SK-N-SH treated with all-trans-retinoic acid at 6 μM for 48 hours (cell line): ENCODE results near the gene CRACR2B.

ENCODE experiments used
- ATAC-seq: fragments of 200-7000 bp; cut with Tn5 transposase; 3 replicates; pipeline ENCODE4 v1.9.1; 2020; ENCODE audit warnings: mild to moderate bottlenecking, moderate library complexity
- ARNTL ChIP-seq: fragments of 450-650 bp; formaldehyde crosslinking; IDR thresholded peaks from 2 replicates; pipeline ENCODE4 v1.5.0; 2020; ENCODE audit warnings: low read depth, mild to moderate bottlenecking, moderate library complexity, borderline replicate concordance
- BACH2 ChIP-seq: fragments of 250-450 bp; sonication (Bioruptor Pico); IDR thresholded peaks from 2 replicates; pipeline ENCODE4 v1.9.0; 2021; ENCODE audit warnings: mild to moderate bottlenecking, borderline replicate concordance
- ESRRG ChIP-seq: fragments of 250-450 bp; sonication (Bioruptor Pico); IDR thresholded peaks from 2 replicates; pipeline ENCODE4 v1.6.1; 2021; ENCODE audit warnings: mild to moderate bottlenecking
- ISL1 ChIP-seq: fragments of 250-450 bp; sonication (Bioruptor Pico); IDR thresholded peaks from 2 replicates; pipeline ENCODE4 v2.1.2; 2022; ENCODE audit warnings: mild to moderate bottlenecking, moderate library complexity
- PPARA ChIP-seq: fragments of 250-450 bp; sonication (Bioruptor Pico); IDR thresholded peaks from 2 replicates; pipeline ENCODE4 v1.5.0; 2020; ENCODE audit warnings: mild to moderate bottlenecking, borderline replicate concordance
- RARB ChIP-seq: fragments of 250-450 bp; sonication (Bioruptor Pico); IDR thresholded peaks from 2 replicates; pipeline ENCODE4 v1.8.0; 2021; ENCODE audit warnings: mild to moderate bottlenecking, moderate library complexity
- SNAI2 ChIP-seq: fragments of 250-450 bp; sonication (Bioruptor Pico); IDR thresholded peaks from 2 replicates; pipeline ENCODE4 v1.5.0; 2020; ENCODE audit warnings: mild to moderate bottlenecking, moderate library complexity
- TCF4 ChIP-seq: fragments of 250-450 bp; sonication (Bioruptor Pico); IDR thresholded peaks from 2 replicates; pipeline ENCODE4 v1.8.0; 2021; ENCODE audit warnings: mild to moderate bottlenecking, moderate library complexity, borderline replicate concordance
- TOX ChIP-seq: fragments of 250-450 bp; sonication (Bioruptor Pico); IDR thresholded peaks from 2 replicates; pipeline ENCODE4 v1.8.0; 2021; ENCODE audit warnings: mild to moderate bottlenecking, moderate library complexity, borderline replicate concordance
- ZC3H10 ChIP-seq: fragments of 250-450 bp; sonication (Bioruptor Pico); IDR thresholded peaks from 2 replicates; pipeline ENCODE4 v1.5.1; 2021; ENCODE audit warnings: mild to moderate bottlenecking, moderate library complexity
- ZNF565 ChIP-seq: fragments of 450-650 bp; formaldehyde crosslinking; conservative IDR thresholded peaks from 2 replicates; pipeline ENCODE4 v1.5.0; 2020; ENCODE audit warnings: low read depth, mild to moderate bottlenecking, moderate library complexity
- ZNF70 ChIP-seq: fragments of 450-650 bp; formaldehyde crosslinking; IDR thresholded peaks from 2 replicates; pipeline ENCODE4 v1.5.0; 2020; ENCODE audit warnings: mild to moderate bottlenecking, moderate library complexity
- ZNF8 ChIP-seq: fragments of 450-650 bp; formaldehyde crosslinking; IDR thresholded peaks from 2 replicates; pipeline ENCODE4 v1.5.0; 2020; ENCODE audit warnings: mild to moderate bottlenecking, moderate library complexity
- TF ChIP-seq, protein P1 (sequence below): fragments of 250-450 bp; sonication (Bioruptor Pico); IDR thresholded peaks from 2 replicates; pipeline ENCODE4 v1.8.0; 2021; ENCODE audit warnings: low read depth, mild to moderate bottlenecking, moderate library complexity, borderline replicate concordance
- TF ChIP-seq, protein P2 (sequence below): fragments of 250-450 bp; sonication (Bioruptor Pico); IDR thresholded peaks from 2 replicates; pipeline ENCODE4 v1.5.1; 2021; ENCODE audit warnings: mild to moderate bottlenecking, moderate library complexity
- TF ChIP-seq, protein P3 (sequence below): fragments of 250-450 bp; sonication (Bioruptor Pico); IDR thresholded peaks from 2 replicates; pipeline ENCODE4 v1.5.1; 2020; ENCODE audit warnings: low read depth, mild to moderate bottlenecking, moderate library complexity
- TF ChIP-seq, protein P4 (sequence below): fragments of 250-450 bp; sonication (Bioruptor Pico); IDR thresholded peaks from 2 replicates; pipeline ENCODE4 v1.5.0; 2020; ENCODE audit warnings: mild to moderate bottlenecking, moderate library complexity
- TF ChIP-seq, protein P5 (sequence below): fragments of 250-450 bp; sonication (Bioruptor Pico); IDR thresholded peaks from 2 replicates; pipeline ENCODE4 v1.8.0; 2020; ENCODE audit warnings: mild to moderate bottlenecking, moderate library complexity, borderline replicate concordance

The CRACR2B gene

DNA sequence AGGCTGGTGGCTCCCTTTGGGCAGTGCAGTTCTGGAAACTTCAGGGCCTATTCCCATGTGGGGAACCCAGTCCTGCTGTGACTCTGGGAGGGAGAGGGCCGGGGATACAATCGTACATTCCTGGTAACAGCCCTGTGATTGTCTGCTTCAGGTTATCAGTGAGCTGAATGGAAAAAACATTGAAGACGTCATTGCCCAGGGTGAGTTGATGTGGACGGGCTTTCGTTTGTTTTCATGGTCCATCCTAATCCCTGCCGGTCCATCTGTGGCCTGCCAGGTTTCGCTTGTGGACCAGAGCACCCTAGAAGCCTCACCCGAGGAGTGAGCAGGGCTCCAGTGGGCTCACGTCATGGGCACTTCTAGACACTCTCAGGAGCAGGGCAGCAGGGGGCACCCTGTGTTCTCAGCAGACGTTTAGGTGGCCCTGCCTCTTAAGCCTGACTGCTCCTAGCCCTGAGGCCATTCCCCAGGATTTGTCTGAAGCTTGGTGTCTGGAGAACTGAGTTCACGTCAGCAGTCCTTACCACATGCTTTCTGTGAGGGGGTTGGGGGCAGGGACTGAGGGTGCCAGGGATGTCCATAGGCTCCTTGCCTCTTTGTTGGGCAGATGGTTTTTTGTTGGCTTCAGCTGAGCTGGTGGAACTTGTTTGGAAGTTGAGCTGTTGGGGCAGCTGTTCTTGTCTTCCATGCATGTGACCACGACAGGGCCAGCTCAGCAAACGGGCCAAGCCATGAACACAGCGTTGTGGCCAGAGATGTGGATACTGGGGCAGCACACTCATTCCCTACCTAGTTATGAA, 16.1 kb upstream of the CRACR2B start:
- no peak for TF ChIP-seq ESRRG
- ATAC-seq, result no peak

DNA sequence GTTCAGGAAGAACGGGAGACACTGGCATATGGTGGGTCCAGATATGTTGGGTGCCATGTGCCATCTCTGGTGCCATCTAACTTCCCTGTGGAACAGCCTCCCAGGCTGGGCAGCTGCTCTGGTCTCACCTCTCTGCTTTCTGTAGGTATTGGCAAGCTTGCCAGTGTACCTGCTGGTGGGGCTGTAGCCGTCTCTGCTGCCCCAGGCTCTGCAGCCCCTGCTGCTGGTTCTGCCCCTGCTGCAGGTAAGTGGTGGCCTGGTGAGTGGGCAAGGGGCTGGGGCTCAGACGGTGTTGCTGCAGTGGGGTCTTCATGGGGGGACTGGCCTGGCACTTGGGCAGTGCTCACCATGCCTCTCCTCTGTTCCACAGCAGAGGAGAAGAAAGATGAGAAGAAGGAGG, 15.3 kb upstream of the CRACR2B start:
- ATAC-seq, result no peak
- TF ChIP-seq TCF4 (CRISPR knock-in tag) (no peak), RARB (CRISPR knock-in tag) (no peak), ZC3H10 (CRISPR knock-in tag) (no peak), BACH2 (no peak), ISL1 (CRISPR knock-in tag) (no peak), SNAI2 (CRISPR knock-in tag) (no peak), ZNF70 (no peak), TOX (CRISPR knock-in tag) (no peak), PPARA (CRISPR knock-in tag) (no peak), ZNF8 (CRISPR knock-in tag) (no peak), ARNTL (CRISPR knock-in tag) (no peak), ESRRG (no peak), ZNF565 (CRISPR knock-in tag) (no peak)
- TF ChIP-seq, protein P1, sequence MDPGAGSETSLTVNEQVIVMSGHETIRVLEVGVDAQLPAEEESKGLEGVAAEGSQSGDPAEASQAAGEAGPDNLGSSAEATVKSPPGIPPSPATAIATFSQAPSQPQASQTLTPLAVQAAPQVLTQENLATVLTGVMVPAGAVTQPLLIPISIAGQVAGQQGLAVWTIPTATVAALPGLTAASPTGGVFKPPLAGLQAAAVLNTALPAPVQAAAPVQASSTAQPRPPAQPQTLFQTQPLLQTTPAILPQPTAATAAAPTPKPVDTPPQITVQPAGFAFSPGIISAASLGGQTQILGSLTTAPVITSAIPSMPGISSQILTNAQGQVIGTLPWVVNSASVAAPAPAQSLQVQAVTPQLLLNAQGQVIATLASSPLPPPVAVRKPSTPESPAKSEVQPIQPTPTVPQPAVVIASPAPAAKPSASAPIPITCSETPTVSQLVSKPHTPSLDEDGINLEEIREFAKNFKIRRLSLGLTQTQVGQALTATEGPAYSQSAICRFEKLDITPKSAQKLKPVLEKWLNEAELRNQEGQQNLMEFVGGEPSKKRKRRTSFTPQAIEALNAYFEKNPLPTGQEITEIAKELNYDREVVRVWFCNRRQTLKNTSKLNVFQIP (CRISPR knock-in tag), result no peak
- TF ChIP-seq, protein P2, sequence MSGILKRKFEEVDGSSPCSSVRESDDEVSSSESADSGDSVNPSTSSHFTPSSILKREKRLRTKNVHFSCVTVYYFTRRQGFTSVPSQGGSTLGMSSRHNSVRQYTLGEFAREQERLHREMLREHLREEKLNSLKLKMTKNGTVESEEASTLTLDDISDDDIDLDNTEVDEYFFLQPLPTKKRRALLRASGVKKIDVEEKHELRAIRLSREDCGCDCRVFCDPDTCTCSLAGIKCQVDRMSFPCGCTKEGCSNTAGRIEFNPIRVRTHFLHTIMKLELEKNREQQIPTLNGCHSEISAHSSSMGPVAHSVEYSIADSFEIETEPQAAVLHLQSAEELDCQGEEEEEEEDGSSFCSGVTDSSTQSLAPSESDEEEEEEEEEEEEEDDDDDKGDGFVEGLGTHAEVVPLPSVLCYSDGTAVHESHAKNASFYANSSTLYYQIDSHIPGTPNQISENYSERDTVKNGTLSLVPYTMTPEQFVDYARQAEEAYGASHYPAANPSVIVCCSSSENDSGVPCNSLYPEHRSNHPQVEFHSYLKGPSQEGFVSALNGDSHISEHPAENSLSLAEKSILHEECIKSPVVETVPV (CRISPR knock-in tag), result no peak
- TF ChIP-seq, protein P3, sequence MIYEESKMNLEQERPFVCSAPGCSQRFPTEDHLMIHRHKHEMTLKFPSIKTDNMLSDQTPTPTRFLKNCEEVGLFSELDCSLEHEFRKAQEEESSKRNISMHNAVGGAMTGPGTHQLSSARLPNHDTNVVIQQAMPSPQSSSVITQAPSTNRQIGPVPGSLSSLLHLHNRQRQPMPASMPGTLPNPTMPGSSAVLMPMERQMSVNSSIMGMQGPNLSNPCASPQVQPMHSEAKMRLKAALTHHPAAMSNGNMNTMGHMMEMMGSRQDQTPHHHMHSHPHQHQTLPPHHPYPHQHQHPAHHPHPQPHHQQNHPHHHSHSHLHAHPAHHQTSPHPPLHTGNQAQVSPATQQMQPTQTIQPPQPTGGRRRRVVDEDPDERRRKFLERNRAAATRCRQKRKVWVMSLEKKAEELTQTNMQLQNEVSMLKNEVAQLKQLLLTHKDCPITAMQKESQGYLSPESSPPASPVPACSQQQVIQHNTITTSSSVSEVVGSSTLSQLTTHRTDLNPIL, result no peak
- TF ChIP-seq, protein P4, sequence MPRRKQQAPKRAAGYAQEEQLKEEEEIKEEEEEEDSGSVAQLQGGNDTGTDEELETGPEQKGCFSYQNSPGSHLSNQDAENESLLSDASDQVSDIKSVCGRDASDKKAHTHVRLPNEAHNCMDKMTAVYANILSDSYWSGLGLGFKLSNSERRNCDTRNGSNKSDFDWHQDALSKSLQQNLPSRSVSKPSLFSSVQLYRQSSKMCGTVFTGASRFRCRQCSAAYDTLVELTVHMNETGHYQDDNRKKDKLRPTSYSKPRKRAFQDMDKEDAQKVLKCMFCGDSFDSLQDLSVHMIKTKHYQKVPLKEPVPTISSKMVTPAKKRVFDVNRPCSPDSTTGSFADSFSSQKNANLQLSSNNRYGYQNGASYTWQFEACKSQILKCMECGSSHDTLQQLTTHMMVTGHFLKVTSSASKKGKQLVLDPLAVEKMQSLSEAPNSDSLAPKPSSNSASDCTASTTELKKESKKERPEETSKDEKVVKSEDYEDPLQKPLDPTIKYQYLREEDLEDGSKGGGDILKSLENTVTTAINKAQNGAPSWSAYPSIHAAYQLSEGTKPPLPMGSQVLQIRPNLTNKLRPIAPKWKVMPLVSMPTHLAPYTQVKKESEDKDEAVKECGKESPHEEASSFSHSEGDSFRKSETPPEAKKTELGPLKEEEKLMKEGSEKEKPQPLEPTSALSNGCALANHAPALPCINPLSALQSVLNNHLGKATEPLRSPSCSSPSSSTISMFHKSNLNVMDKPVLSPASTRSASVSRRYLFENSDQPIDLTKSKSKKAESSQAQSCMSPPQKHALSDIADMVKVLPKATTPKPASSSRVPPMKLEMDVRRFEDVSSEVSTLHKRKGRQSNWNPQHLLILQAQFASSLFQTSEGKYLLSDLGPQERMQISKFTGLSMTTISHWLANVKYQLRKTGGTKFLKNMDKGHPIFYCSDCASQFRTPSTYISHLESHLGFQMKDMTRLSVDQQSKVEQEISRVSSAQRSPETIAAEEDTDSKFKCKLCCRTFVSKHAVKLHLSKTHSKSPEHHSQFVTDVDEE (CRISPR knock-in tag), result no peak
- TF ChIP-seq, protein P5, sequence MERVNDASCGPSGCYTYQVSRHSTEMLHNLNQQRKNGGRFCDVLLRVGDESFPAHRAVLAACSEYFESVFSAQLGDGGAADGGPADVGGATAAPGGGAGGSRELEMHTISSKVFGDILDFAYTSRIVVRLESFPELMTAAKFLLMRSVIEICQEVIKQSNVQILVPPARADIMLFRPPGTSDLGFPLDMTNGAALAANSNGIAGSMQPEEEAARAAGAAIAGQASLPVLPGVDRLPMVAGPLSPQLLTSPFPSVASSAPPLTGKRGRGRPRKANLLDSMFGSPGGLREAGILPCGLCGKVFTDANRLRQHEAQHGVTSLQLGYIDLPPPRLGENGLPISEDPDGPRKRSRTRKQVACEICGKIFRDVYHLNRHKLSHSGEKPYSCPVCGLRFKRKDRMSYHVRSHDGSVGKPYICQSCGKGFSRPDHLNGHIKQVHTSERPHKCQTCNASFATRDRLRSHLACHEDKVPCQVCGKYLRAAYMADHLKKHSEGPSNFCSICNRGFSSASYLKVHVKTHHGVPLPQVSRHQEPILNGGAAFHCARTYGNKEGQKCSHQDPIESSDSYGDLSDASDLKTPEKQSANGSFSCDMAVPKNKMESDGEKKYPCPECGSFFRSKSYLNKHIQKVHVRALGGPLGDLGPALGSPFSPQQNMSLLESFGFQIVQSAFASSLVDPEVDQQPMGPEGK (CRISPR knock-in tag), result no peak
- TF ChIP-seq, all 23 proteins: peak for 0

DNA sequence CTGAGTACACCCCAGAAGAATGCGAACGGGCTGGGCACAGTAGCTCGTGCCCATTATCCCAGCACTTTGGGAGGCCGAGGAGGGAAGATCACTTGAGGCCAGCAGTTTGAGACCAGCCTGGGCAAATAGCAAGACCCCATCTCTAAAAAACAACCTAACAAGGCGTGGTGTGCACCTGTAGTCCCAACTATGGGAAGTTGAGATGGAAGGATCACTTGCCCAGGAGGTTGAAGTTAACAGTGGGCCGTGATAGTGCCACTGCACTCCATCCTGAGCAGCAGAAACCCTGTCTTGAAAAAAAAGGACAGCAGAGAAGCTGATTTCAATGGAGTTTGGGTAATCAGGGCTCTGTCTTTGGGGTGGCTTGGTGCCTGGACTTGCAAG, 14.7 kb upstream of the CRACR2B start:
- ATAC-seq, result no peak
- TF ChIP-seq ZNF70 (no peak), ISL1 (CRISPR knock-in tag) (no peak), TOX (CRISPR knock-in tag) (no peak), ARNTL (CRISPR knock-in tag) (no peak), PPARA (CRISPR knock-in tag) (no peak), TCF4 (CRISPR knock-in tag) (no peak), BACH2 (no peak), RARB (CRISPR knock-in tag) (no peak), SNAI2 (CRISPR knock-in tag) (no peak)
- TF ChIP-seq, protein P5 (CRISPR knock-in tag), result no peak
- TF ChIP-seq, protein P4 (CRISPR knock-in tag), result no peak
- TF ChIP-seq, protein P3, result no peak
